Smooth muscle cell of the umbilical artery (primary cell): ENCODE results near the gene NLRC3. TPM values are rescaled to one million over a fixed set of nuclear protein-coding genes. Genes with fewer than 3 reads are reported as not detected.

ENCODE experiments used
- total RNA-seq: library from RNA; depleted of rRNA; stranded (reverse); fragments of >200 nt; gene quantifications from 2 replicates; pipeline ENCODE4 v1.2.3, GENCODE V29; 2014

Gene NLRC3, protein sequence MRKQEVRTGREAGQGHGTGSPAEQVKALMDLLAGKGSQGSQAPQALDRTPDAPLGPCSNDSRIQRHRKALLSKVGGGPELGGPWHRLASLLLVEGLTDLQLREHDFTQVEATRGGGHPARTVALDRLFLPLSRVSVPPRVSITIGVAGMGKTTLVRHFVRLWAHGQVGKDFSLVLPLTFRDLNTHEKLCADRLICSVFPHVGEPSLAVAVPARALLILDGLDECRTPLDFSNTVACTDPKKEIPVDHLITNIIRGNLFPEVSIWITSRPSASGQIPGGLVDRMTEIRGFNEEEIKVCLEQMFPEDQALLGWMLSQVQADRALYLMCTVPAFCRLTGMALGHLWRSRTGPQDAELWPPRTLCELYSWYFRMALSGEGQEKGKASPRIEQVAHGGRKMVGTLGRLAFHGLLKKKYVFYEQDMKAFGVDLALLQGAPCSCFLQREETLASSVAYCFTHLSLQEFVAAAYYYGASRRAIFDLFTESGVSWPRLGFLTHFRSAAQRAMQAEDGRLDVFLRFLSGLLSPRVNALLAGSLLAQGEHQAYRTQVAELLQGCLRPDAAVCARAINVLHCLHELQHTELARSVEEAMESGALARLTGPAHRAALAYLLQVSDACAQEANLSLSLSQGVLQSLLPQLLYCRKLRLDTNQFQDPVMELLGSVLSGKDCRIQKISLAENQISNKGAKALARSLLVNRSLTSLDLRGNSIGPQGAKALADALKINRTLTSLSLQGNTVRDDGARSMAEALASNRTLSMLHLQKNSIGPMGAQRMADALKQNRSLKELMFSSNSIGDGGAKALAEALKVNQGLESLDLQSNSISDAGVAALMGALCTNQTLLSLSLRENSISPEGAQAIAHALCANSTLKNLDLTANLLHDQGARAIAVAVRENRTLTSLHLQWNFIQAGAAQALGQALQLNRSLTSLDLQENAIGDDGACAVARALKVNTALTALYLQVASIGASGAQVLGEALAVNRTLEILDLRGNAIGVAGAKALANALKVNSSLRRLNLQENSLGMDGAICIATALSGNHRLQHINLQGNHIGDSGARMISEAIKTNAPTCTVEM
- total RNA-seq, result under 0.01 TPM in 2 replicates

DNA sequence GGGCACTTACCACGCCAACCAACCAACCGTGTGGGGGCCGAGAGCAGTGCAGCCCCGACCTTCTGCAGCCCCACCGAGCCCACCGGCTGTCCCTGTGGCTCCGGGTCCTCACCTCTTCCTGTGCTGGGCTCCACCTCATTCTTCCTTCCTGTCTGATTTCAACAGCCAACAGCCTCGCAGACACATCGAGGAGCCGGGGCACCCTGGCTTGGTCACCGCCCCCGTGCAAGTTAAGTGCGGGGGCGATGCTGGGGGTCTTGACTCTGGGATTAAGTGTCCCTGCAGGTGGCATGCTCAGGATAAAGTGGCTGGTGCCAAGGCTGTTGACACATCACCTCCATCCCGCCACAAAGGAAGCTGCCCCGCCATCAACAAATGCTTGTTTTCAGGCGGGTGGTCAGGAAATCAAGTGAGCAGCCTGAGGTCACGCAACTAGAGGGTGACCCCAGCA, at the start of gene NLRC3:
NLRC3 (minus strand) TSS at position 102 of the 451 bp plus-strand sequence. CDS start 12,367 bp downstream, outside the sequence.

DNA sequence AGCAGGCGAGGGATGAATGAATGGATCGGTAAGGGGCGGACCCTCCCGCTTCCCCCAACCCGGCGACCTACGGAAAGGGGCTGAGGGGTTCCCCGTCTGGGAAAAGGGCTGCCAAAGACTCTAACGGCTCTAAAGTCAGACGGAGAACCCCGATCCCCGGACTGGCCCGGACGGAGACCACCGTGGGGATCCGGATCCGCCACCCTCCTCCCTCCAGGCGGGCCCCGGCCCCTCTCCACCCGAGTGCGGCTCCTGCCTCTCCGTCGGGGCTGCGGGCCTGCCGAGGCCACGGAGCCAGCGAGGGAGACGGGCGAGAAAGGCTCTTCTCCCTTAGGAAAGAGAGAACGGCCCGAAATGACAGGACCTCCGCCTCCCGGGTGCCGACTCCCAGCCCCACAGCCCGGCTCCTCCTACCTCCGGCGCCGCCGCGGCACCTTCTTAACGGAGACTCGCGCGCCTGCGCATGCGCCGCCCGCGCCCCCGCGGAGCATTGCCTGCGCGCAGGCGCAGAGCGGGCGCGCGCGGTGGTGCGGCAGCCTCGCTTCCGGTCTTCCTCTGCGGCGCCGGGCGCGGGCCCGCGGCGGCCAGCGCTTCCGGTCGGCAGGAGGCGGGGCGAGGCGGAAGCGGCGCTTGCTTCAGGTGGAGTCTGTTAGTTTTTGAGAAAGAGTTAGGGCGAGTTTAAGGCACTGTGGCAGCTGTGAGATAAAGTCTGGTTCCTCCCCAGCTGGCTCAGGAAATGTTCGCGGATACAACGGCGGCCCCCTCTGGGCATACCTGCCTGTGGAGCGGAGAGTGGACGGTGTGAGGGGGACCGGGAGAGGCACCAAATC, 34.2 kb upstream of the NLRC3 start, which contains the start of gene SLX4:
SLX4 (minus strand) TSS at position 461 of the 830 bp plus-strand sequence. CDS start 2,642 bp downstream, outside the sequence.

DNA sequence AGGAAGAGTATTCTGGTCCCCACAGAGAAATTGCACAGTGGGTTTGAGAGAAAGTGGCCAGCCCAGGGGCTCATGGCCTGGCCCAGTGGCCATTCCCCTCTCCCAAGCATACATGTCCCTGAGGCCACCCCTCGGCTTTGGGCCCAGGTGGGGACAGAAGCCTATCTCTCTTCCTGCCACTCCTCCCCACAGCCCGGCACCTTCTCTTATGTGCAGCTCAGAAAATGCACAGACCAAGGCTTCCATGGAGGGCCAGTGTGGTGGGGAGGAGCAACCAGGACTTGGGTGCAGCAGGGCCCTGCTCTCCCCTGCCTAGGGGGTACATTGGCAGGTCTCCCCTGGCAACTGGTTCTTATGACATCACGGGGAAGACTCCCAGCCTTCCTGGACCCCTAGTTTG, 82.0 kb downstream of the NLRC3 start, which contains the start of gene C16orf90:
C16orf90 (minus strand) TSS at position 314 of the 400 bp plus-strand sequence; CDS start at position 246, 68 bp downstream.

Other genes starting within 250 kb of the NLRC3 start
- under 0.01 and 0.14 TPM in 2 replicates for gene OR2C1, start 221.5 kb downstream of the NLRC3 start, total RNA-seq
- 11.9 and 12.6 TPM in 2 replicates for gene ZSCAN32, start 176.4 kb downstream of the NLRC3 start, total RNA-seq
- 3.9 and 4.8 TPM in 2 replicates for gene ZNF174, start 176.2 kb downstream of the NLRC3 start, total RNA-seq
- gene ZNF597, start 133.9 kb downstream of the NLRC3 start, total RNA-seq, result 3.0 and 3.3 TPM in 2 replicates
- 12.5 and 17.5 TPM in 2 replicates for gene NAA60, start 133.7 kb downstream of the NLRC3 start, total RNA-seq
- gene C16orf90, start 81.9 kb downstream of the NLRC3 start, total RNA-seq, result not detected in 2 replicates
- gene CLUAP1, start 76.4 kb downstream of the NLRC3 start, total RNA-seq, result 17.2 and 18.7 TPM in 2 replicates
- 4.8 and 9.0 TPM in 2 replicates for gene SLX4, start 34.2 kb upstream of the NLRC3 start, total RNA-seq
- gene DNASE1, start 77.3 kb upstream of the NLRC3 start, total RNA-seq, result 15.7 and 16.4 TPM in 2 replicates
- gene TRAP1, start 140.1 kb upstream of the NLRC3 start, total RNA-seq, result 42.5 and 76.6 TPM in 2 replicates